ENCODE measurements around the gene KRTAP1-3.
A peak's percentile ranks its signal among the peaks of the same experiment; 100 is the strongest.

DNA sequence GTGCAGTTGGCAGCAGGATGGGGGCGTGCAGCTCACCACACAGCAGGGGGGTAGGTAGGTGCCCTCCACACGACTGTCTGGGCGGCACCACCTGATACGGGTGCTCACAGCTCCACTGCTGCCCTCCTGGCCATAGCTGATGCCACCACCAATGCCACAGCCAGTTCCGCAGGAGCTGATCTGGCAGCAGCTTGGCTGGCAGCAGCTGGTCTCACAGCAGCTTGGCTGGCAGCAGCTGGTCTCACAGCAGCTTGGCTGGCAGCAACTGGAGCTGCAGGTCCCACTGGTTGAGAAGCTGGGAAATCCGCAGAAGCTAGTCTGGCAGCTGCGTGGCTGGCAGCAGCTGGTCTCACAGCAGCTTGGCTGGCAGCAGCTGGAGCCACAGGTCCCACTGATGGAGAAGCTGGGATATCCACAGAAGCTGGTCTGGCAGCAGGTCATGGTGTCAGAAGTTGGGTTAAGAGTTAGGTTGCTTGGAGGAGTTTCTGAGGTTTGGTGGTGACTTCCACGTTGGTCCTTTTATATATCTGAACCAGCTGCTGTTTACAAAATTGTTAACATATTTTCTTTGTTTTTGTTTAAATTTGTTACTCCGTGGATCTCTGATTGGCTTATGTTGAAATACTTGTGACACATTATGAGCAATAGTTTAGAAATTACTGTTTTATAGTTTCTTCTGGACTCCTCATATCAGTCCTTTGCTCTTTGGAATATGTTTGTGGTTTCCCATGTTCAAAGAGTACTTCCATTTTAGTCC lies 7.8 kb downstream of the KRTAP1-3 start, which contains the start of gene KRTAP1-5:
- TF ChIP-seq, protein P1, sequence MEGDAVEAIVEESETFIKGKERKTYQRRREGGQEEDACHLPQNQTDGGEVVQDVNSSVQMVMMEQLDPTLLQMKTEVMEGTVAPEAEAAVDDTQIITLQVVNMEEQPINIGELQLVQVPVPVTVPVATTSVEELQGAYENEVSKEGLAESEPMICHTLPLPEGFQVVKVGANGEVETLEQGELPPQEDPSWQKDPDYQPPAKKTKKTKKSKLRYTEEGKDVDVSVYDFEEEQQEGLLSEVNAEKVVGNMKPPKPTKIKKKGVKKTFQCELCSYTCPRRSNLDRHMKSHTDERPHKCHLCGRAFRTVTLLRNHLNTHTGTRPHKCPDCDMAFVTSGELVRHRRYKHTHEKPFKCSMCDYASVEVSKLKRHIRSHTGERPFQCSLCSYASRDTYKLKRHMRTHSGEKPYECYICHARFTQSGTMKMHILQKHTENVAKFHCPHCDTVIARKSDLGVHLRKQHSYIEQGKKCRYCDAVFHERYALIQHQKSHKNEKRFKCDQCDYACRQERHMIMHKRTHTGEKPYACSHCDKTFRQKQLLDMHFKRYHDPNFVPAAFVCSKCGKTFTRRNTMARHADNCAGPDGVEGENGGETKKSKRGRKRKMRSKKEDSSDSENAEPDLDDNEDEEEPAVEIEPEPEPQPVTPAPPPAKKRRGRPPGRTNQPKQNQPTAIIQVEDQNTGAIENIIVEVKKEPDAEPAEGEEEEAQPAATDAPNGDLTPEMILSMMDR (conservative IDR thresholded peaks at IDR 0.05; ENCODE audit: low read depth, low read length) = no peak
- no peak for TF ChIP-seq POLR2A (IDR thresholded peaks at IDR 0.05; ENCODE audit: low read depth, low read length)
- TF ChIP-seq MXI1 (IDR thresholded peaks at IDR 0.05; ENCODE audit: borderline replicate concordance, low read depth, low read length) = no peak
- peak; percentile 4; the same call in 1 of the 2 replicates for TF ChIP-seq BHLHE40 (IDR thresholded peaks at IDR 0.05; ENCODE audit: low read depth, low read length)
- TF ChIP-seq SMC3 (IDR thresholded peaks at IDR 0.05; ENCODE audit: low read depth, low read length) = no peak
- TF ChIP-seq RAD21 (IDR thresholded peaks at IDR 0.05; ENCODE audit: low read length) = no peak
- no peak for TF ChIP-seq CHD1 (IDR thresholded peaks at IDR 0.05; ENCODE audit: low read depth, low read length)
- no peak for TF ChIP-seq RFX5 (IDR thresholded peaks at IDR 0.05; ENCODE audit: low read depth, low read length)
- TF ChIP-seq NFE2L2 (IDR thresholded peaks at IDR 0.05; ENCODE audit: low read depth, low read length) = no peak
- TF ChIP-seq CEBPB (IDR thresholded peaks at IDR 0.05; ENCODE audit: low read depth, low read length) = peak; percentile 93

All from IMR-90 (cell line).